Fibroblast of skin of left biceps (primary cell): ENCODE results near the gene STK24.

Experiments used
- DNase-seq, 2 experiments: peaks; one replicate each; pipeline ENCODE4 v3.0.0-alpha.2; 2013; ENCODE audit warnings: low read depth in 2 of 2

The STK24 gene

GRCh38 chr13:98582947-98583346 lies 6.0 kb upstream of the STK24 start:
- no peak for DNase-seq

GRCh38 chr13:98581971-98582702 lies 5.2 kb upstream of the STK24 start:
- DNase-seq = no peak

GRCh38 chr13:98581381-98581780 lies 4.5 kb upstream of the STK24 start:
- DNase-seq = no peak

GRCh38 chr13:98580420-98580819 lies 3.5 kb upstream of the STK24 start:
- DNase-seq = no peak

- no peak for DNase-seq
Measured at GRCh38 chr13:98577836-98578285, 954 bp upstream of the STK24 start.

- DNase-seq = no peak
Measured at GRCh38 chr13:98576200-98576945, 534 bp downstream of the STK24 start.

GRCh38 chr13:98575904-98576199 lies 1.1 kb downstream of the STK24 start:
- DNase-seq = no peak

GRCh38 chr13:98575009-98575903 lies 1.7 kb downstream of the STK24 start:
- DNase-seq = no peak

- peak; percentile 39 to 45 for DNase-seq
Measured at GRCh38 chr13:98571955-98572662, 4.8 kb downstream of the STK24 start.

GRCh38 chr13:98570929-98571372 lies 6.0 kb downstream of the STK24 start:
- no peak for DNase-seq

- peak; percentile 40 to 46 for DNase-seq
Measured at GRCh38 chr13:98569494-98570367, 7.2 kb downstream of the STK24 start.

- no peak for DNase-seq
Measured at GRCh38 chr13:98568918-98569317, 8.0 kb downstream of the STK24 start.

- DNase-seq = no peak
Measured at GRCh38 chr13:98567140-98567539, 9.8 kb downstream of the STK24 start.

GRCh38 chr13:98565726-98566565 lies 11.0 kb downstream of the STK24 start:
- no peak for DNase-seq

- no peak for DNase-seq
Measured at GRCh38 chr13:98564204-98564603, 12.7 kb downstream of the STK24 start.

GRCh38 chr13:98563071-98563470 lies 13.8 kb downstream of the STK24 start:
- no peak for DNase-seq

- DNase-seq = no peak
Measured at GRCh38 chr13:98559169-98559568, 17.7 kb downstream of the STK24 start.

GRCh38 chr13:98557937-98558792 lies 18.7 kb downstream of the STK24 start:
- no peak for DNase-seq
